HCT116 (cell line): ENCODE measurements around the gene CAB39. TPM values are rescaled to one million over a fixed set of nuclear protein-coding genes. Genes with fewer than 3 reads are reported as not detected.

Experiments used
- ATAC-seq: fragments of 200-7000 bp; cut with Tn5 transposase; 2 replicates; pipeline ENCODE4 v1.9.1; 2020; ENCODE audit warnings: mild to moderate bottlenecking, moderate library complexity
- BruUV-seq: library from RNA; stranded (reverse); fragments of 400-500 nt; replicated peaks from 2 replicates; lab custom pipeline; 2021; lab: Mats Ljungman, UMichigan
- CTCF ChIA-PET: fragments of 300-600 bp; sonication (Branson Sonifier 250); formaldehyde crosslinking; loops from one replicate; lab custom pipeline; 2021; ENCODE audit warnings: antibody characterized with exemption; lab: Charles Lee
- POLR2A ChIA-PET: fragments of 300-600, 350-600 bp; sonication (Branson Sonifier 250); formaldehyde crosslinking; loops from one replicate; lab custom pipeline; 2021; ENCODE audit warnings: antibody characterized with exemption; lab: Charles Lee
- RAD21 ChIA-PET, 2 experiments: fragments of 300-600 bp; sonication (Branson Sonifier 250); formaldehyde crosslinking; loops; one replicate each; lab custom pipeline; 2023; ENCODE audit warnings: low total read pairs in 2 of 2; ENCODE audit not compliant: uncharacterized antibody in 2 of 2, unreplicated experiment in 2 of 2, low non-redundant PET in 1 of 2; lab: Charles Lee
- DNase-seq: peaks from one replicate; pipeline ENCODE4 v3.0.0-alpha.2; 2010; ENCODE audit warnings: low read depth, low spot score
- H2AFZ ChIP-seq: fragments of 200-600 bp; shearing (Covaris generic), sonication (generic); 2 replicates; pipeline ENCODE4 v1.6.1; 2017; ENCODE audit warnings: low read depth, mixed run types, mixed read lengths, antibody characterized with exemption, low read length; ENCODE audit not compliant: poor library complexity, severe bottlenecking
- H3K27ac ChIP-seq: 2 replicates; pipeline ENCODE4 v1.5.1; 2012; ENCODE audit warnings: low read depth, low read length
- H3K27me3 ChIP-seq: fragments of 200-600 bp; sonication (generic); 2 replicates; pipeline ENCODE4 v1.6.1; 2016; ENCODE audit warnings: mixed run types, low read length, mixed read lengths; ENCODE audit not compliant: insufficient read depth
- H3K36me3 ChIP-seq, 2 experiments: fragments of 200-500 bp in 1 of 2; fragments of 200-600 bp in 1 of 2; sonication (Bioruptor generic) in 1 of 2; sonication (generic) in 1 of 2; 2 replicates each; pipeline versions ENCODE4 v1.5.1 to v1.6.1; 2014 to 2016; ENCODE audit warnings: low read length in 2 of 2, inconsistent platforms in 1 of 2, mixed read lengths in 1 of 2, mixed run types in 1 of 2; ENCODE audit not compliant: insufficient read depth in 2 of 2, control insufficient read depth in 1 of 2
- H3K4me1 ChIP-seq, 2 experiments: fragments of 200-600 bp in 1 of 2; sonication (generic) in 1 of 2; 2 replicates each; pipeline versions ENCODE4 v1.5.1 to v1.6.1; 2012 to 2017; ENCODE audit warnings: low read length in 2 of 2, inconsistent platforms in 1 of 2, mild to moderate bottlenecking in 1 of 2, mixed read lengths in 1 of 2, mixed run types in 1 of 2, moderate library complexity in 1 of 2; ENCODE audit not compliant: insufficient read depth in 2 of 2, control insufficient read depth in 1 of 2
- H3K4me2 ChIP-seq: fragments of 200-600 bp; sonication (generic); 2 replicates; pipeline ENCODE4 v1.6.1; 2017; ENCODE audit warnings: mixed run types, low read length, mixed read lengths
- H3K4me3 ChIP-seq, 2 experiments: fragments of 200-600 bp in 1 of 2; sonication (generic) in 1 of 2; replicated peaks in 1 of 2; 2 replicates each; pipeline ENCODE4 v1.5.1; 2011 to 2016; ENCODE audit warnings: low read length in 2 of 2, control low read depth in 1 of 2, low read depth in 1 of 2, mild to moderate bottlenecking in 1 of 2, mixed read lengths in 1 of 2, mixed run types in 1 of 2
- H3K79me2 ChIP-seq: fragments of 200-600 bp; sonication (generic); 2 replicates; pipeline ENCODE4 v1.6.1; 2017; ENCODE audit warnings: mild to moderate bottlenecking, mixed run types, low read length, moderate library complexity, mixed read lengths; ENCODE audit not compliant: insufficient read depth
- H3K9ac ChIP-seq: fragments of 200-600 bp; sonication (generic); 2 replicates; pipeline ENCODE4 v1.6.1; 2016; ENCODE audit warnings: low read length, mixed read lengths
- H3K9me2 ChIP-seq: fragments of 200-600 bp; sonication (generic), shearing (Covaris generic); 2 replicates; pipeline ENCODE4 v1.6.1; 2017; ENCODE audit warnings: mixed run types, mild to moderate bottlenecking, moderate library complexity; ENCODE audit not compliant: insufficient read depth
- H3K9me3 ChIP-seq, 2 experiments: fragments of 200-500 bp in 1 of 2; fragments of 200-600 bp in 1 of 2; sonication (Bioruptor generic) in 1 of 2; sonication (generic) in 1 of 2; 2 replicates each; pipeline ENCODE4 v1.6.1; 2014 to 2017; ENCODE audit warnings: low read length in 2 of 2, mixed read lengths in 2 of 2, inconsistent platforms in 1 of 2, low read depth in 1 of 2, mild to moderate bottlenecking in 1 of 2, mixed run types in 1 of 2, moderate library complexity in 1 of 2; ENCODE audit not compliant: control insufficient read depth in 1 of 2, insufficient read depth in 1 of 2
- H4K20me1 ChIP-seq: fragments of 200-600 bp; sonication (generic), shearing (Covaris generic); 2 replicates; pipeline ENCODE4 v1.6.1; 2017; ENCODE audit warnings: mixed run types, mild to moderate bottlenecking, moderate library complexity; ENCODE audit not compliant: insufficient read depth
- ATF3 ChIP-seq: IDR thresholded peaks from 2 replicates; pipeline ENCODE4 v1.6.1; 2012
- CEBPB ChIP-seq: IDR thresholded peaks from 2 replicates; pipeline ENCODE4 v1.6.1; 2012; ENCODE audit warnings: low read depth
- CTCF ChIP-seq, 3 experiments: fragments of 200-600 bp in 1 of 3; sonication (generic) in 1 of 3; IDR thresholded peaks in 2 of 3; conservative IDR thresholded peaks in 1 of 3; 2 replicates each; pipeline ENCODE4 v1.5.1; 2012 to 2017; ENCODE audit warnings: low read depth in 2 of 3, low read length in 2 of 3, antibody characterized with exemption in 1 of 3, borderline replicate concordance in 1 of 3, control low read depth in 1 of 3, mild to moderate bottlenecking in 1 of 3, mixed read lengths in 1 of 3, mixed run types in 1 of 3, moderate library complexity in 1 of 3; ENCODE audit not compliant: insufficient read depth in 1 of 3
- EGR1 ChIP-seq: IDR thresholded peaks from 2 replicates; pipeline ENCODE4 v1.6.1; 2012; ENCODE audit warnings: low read depth
- ELF1 ChIP-seq: IDR thresholded peaks from 2 replicates; pipeline ENCODE4 v1.6.1; 2012; ENCODE audit warnings: low read depth, borderline replicate concordance
- EZH2 ChIP-seq: fragments of 200-600 bp; sonication (generic); IDR thresholded peaks from 2 replicates; pipeline ENCODE4 v1.6.1; 2017; ENCODE audit warnings: antibody characterized with exemption, mixed run types
- FOSL1 ChIP-seq: IDR thresholded peaks from 2 replicates; pipeline ENCODE4 v1.6.1; 2012; ENCODE audit warnings: low read depth
- JUND ChIP-seq: IDR thresholded peaks from 2 replicates; pipeline ENCODE4 v1.6.1; 2012
- MAX ChIP-seq: IDR thresholded peaks from 2 replicates; pipeline ENCODE4 v1.6.1; 2012
- POLR2A ChIP-seq: IDR thresholded peaks from 2 replicates; pipeline ENCODE4 v1.7.0; 2011; ENCODE audit warnings: borderline replicate concordance; ENCODE audit not compliant: insufficient read depth, insufficient read length; ENCODE audit errors: extremely low read depth
- POLR2AphosphoS5 ChIP-seq: IDR thresholded peaks from 2 replicates; pipeline ENCODE4 v1.6.1; 2011; ENCODE audit warnings: mild to moderate bottlenecking, low read depth, low read length, moderate library complexity
- RAD21 ChIP-seq: IDR thresholded peaks from 2 replicates; pipeline ENCODE4 v1.6.1; 2012; ENCODE audit warnings: low read depth, mild to moderate bottlenecking
- REST ChIP-seq: IDR thresholded peaks from 2 replicates; pipeline ENCODE4 v1.6.1; 2012; ENCODE audit warnings: low read depth
- SIN3A ChIP-seq: IDR thresholded peaks from 2 replicates; pipeline ENCODE4 v1.6.1; 2012; ENCODE audit warnings: low read depth
- SP1 ChIP-seq: IDR thresholded peaks from 2 replicates; pipeline ENCODE4 v1.6.1; 2012; ENCODE audit warnings: low read depth
- SRF ChIP-seq: IDR thresholded peaks from 2 replicates; pipeline ENCODE4 v1.6.1; 2012; ENCODE audit warnings: low read depth
- TCF7L2 ChIP-seq: IDR thresholded peaks from 2 replicates; pipeline ENCODE4 v1.7.0; 2011; ENCODE audit warnings: borderline replicate concordance, inconsistent platforms; ENCODE audit not compliant: insufficient read depth, insufficient read length; ENCODE audit errors: extremely low read depth
- ZBTB33 ChIP-seq: IDR thresholded peaks from 2 replicates; pipeline ENCODE4 v1.6.1; 2011; ENCODE audit warnings: mild to moderate bottlenecking, low read length, moderate library complexity; ENCODE audit not compliant: insufficient replicate concordance; ENCODE audit errors: extremely low read depth
- ZFX ChIP-seq: fragments of 450-650 bp; IDR thresholded peaks from 2 replicates; pipeline ENCODE4 v1.6.1; 2017
- intact Hi-C: fragments of 100-400 bp; cut with micrococcal nuclease; formaldehyde crosslinking; loops from 2 replicates; pipeline ENCODE4 v1.10.0; 2022
- total RNA-seq: library from RNA; stranded (reverse); gene quantifications from one replicate; pipeline ENCODE4 v1.2.1, GENCODE V29; 2021; ENCODE audit not compliant: unreplicated experiment

CAB39 gene
- total RNA-seq, 1 experiment from 2014 or later: 63.6 TPM

- Histone ChIP-seq H3K27ac (no peak overlapping the region), H3K9me3 (no peaks in the 10 kb centered on the region), H2AFZ (no peak overlapping the region), H3K36me3 (peaks cover 14 to 23% of the 10 kb centered on the region in 2 experiments; a peak in 3 of 4 replicates), H3K4me2 (no peak overlapping the region), H3K27me3 (no peaks in the 10 kb centered on the region), H4K20me1 (no peaks in the 10 kb centered on the region), H3K9me2 (no peaks in the 10 kb centered on the region), H3K79me2 (no peaks in the 10 kb centered on the region), H3K9ac (no peak overlapping the region), H3K4me1 (no peaks in the 10 kb centered on the region), H3K4me3 (no peak overlapping the region)
- no TSS peak for BruUV-seq
- ChIA-PET CTCF (interaction anchor here (1.0 kb wide), 1 partner anchor 8 kb away, joined by 5 read pairs; no protein-coding TSS in a partner anchor), RAD21 (no interaction called here), POLR2A (no interaction called here)
- intact Hi-C loops: loop anchor here (10.0 kb wide), 1 partner anchor 812 kb away; no protein-coding TSS in a partner anchor
- TF ChIP-seq ELF1 (no peak), CEBPB (no peak), CTCF (IDR thresholded peaks at IDR 0.05 in 2 of 3, conservative IDR thresholded peaks at IDR 0.05 in 1 of 3; ENCODE audit: borderline replicate concordance in 1 of 3, insufficient read depth in 1 of 3, low read depth in 2 of 3, low read length in 2 of 3) (no peak), SIN3A (no peak), SP1 (no peak), REST (no peak), POLR2A (no peak), MAX (no peak), EZH2 (no peak), SRF (no peak), ATF3 (no peak), JUND (no peak), ZBTB33 (no peak), TCF7L2 (no peak), FOSL1 (no peak), ZFX (no peak), POLR2AphosphoS5 (no peak), RAD21 (no peak), EGR1 (no peak)
- ATAC-seq: no peak
- DNase-seq: no peak
Observed at GRCh38 chr2:230816735-230817134, 104.1 kb downstream of the CAB39 start.
